Upper lobe of left lung (tissue), 4 donors: ENCODE data around the gene CXCR5.

Experiments used
- POLR2A ChIP-seq, 4 donors: fragments of 450-650 bp; IDR thresholded peaks; one replicate each; pipeline ENCODE4 v1.5.1; 2016 to 2017; ENCODE audit warnings: antibody characterized with exemption in 4 of 4, mild to moderate bottlenecking in 2 of 4
- POLR2AphosphoS5 ChIP-seq, 2 donors: sonication (generic); formaldehyde crosslinking; IDR thresholded peaks; one replicate each; pipeline ENCODE4 v1.5.1; 2017; ENCODE audit warnings: antibody characterized with exemption in 2 of 2
- TF ChIP-seq, protein P1 (sequence below), 6 experiments: fragments of 450-650 bp in 4 of 6; fragments of 200-600 bp in 2 of 6; sonication (generic) in 2 of 6; IDR thresholded peaks; one replicate each; pipeline ENCODE4 v1.5.1; 2016 to 2019; ENCODE audit warnings: antibody characterized with exemption in 6 of 6

DNA sequence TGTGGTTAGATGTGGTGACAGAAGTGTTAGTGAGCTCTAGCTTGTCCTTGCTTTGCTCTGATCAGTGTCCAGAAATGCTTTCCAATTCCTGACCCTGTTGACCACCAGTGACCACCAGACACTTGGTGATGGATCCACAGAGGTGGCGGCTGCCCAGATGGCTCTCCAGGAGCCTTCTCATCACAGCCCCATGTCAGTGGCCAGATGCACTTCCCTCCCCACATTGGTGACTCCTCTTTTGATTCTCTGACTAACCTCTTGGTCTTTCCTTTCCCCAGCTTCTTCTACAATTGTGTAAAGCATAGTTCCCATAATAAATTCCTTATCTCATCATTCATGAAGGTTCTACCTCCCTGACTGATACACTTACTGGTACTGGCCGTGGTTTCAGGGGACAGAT, 40.1 kb upstream of the CXCR5 start:
- TF ChIP-seq, protein P1, sequence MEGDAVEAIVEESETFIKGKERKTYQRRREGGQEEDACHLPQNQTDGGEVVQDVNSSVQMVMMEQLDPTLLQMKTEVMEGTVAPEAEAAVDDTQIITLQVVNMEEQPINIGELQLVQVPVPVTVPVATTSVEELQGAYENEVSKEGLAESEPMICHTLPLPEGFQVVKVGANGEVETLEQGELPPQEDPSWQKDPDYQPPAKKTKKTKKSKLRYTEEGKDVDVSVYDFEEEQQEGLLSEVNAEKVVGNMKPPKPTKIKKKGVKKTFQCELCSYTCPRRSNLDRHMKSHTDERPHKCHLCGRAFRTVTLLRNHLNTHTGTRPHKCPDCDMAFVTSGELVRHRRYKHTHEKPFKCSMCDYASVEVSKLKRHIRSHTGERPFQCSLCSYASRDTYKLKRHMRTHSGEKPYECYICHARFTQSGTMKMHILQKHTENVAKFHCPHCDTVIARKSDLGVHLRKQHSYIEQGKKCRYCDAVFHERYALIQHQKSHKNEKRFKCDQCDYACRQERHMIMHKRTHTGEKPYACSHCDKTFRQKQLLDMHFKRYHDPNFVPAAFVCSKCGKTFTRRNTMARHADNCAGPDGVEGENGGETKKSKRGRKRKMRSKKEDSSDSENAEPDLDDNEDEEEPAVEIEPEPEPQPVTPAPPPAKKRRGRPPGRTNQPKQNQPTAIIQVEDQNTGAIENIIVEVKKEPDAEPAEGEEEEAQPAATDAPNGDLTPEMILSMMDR (IDR thresholded peaks at IDR 0.05): no peak
- TF ChIP-seq POLR2A (IDR thresholded peaks at IDR 0.05): no peak
- no peak for TF ChIP-seq POLR2AphosphoS5 (IDR thresholded peaks at IDR 0.05)
